DMS79 (cell line): Measurements from ENCODE around the gene ZMYND8.

Experiments used
- DNase-seq: peaks from one replicate; lab custom pipeline; 2025; lab: John Stamatoyannopoulos, UW

Gene ZMYND8

GRCh38 chr20:47353692-47354463 is 2.6 kb downstream of the ZMYND8 start:
- no peak for DNase-seq

GRCh38 chr20:47353239-47353691 is 3.2 kb downstream of the ZMYND8 start:
- DNase-seq = no peak

- no peak for DNase-seq
These were observed 3.9 kb downstream of the ZMYND8 start for GRCh38 chr20:47352332-47353238.

- peak; percentile 27 for DNase-seq
These were observed 4.7 kb downstream of the ZMYND8 start for GRCh38 chr20:47351643-47352331.

GRCh38 chr20:47350691-47351545 is 5.6 kb downstream of the ZMYND8 start:
- no peak for DNase-seq

- no peak for DNase-seq
These were observed 6.3 kb downstream of the ZMYND8 start for GRCh38 chr20:47350181-47350550.

- no peak for DNase-seq
These were observed 6.9 kb downstream of the ZMYND8 start for GRCh38 chr20:47349365-47350180.

- no peak for DNase-seq
These were observed 7.9 kb downstream of the ZMYND8 start for GRCh38 chr20:47348539-47349142.

- no peak for DNase-seq
These were observed 8.7 kb downstream of the ZMYND8 start for GRCh38 chr20:47347661-47348435.

- DNase-seq = no peak
These were observed 10.3 kb downstream of the ZMYND8 start for GRCh38 chr20:47346172-47346571.

GRCh38 chr20:47345214-47345613 is 11.3 kb downstream of the ZMYND8 start:
- DNase-seq = no peak

- no peak for DNase-seq
These were observed 13.5 kb downstream of the ZMYND8 start for GRCh38 chr20:47343007-47343472.

GRCh38 chr20:47338131-47338628 is 18.3 kb downstream of the ZMYND8 start:
- no peak for DNase-seq

- no peak for DNase-seq
These were observed 19.1 kb downstream of the ZMYND8 start for GRCh38 chr20:47337413-47337812.

GRCh38 chr20:47336129-47336754 is 20.3 kb downstream of the ZMYND8 start:
- DNase-seq = no peak

GRCh38 chr20:47335251-47336128 is 21.0 kb downstream of the ZMYND8 start:
- DNase-seq = no peak

GRCh38 chr20:47334022-47334551 is 22.4 kb downstream of the ZMYND8 start:
- no peak for DNase-seq
